HG02610 (cell line): Measurements from ENCODE around the gene POT1.
A peak's percentile ranks its signal among the peaks of the same experiment; 100 is the strongest.

Source experiments
- ATAC-seq: cut with Tn5 transposase; IDR thresholded peaks from one replicate; pipeline ENCODE4 v1.9.1; 2021; ENCODE audit warnings: mild to moderate bottlenecking, moderate library complexity; ENCODE audit not compliant: unreplicated experiment

The POT1 gene

GRCh38 chr7:124811341-124811740, 118.3 kb downstream of the POT1 start:
- no peak for ATAC-seq

- ATAC-seq: no peak
These were observed 119.0 kb downstream of the POT1 start for GRCh38 chr7:124810605-124811004.

- ATAC-seq: no peak
These were observed 121.4 kb downstream of the POT1 start for GRCh38 chr7:124808206-124808605.

GRCh38 chr7:124801330-124801895, 128.2 kb downstream of the POT1 start:
- no peak for ATAC-seq

GRCh38 chr7:124800386-124800785, 129.2 kb downstream of the POT1 start:
- no peak for ATAC-seq

- no peak for ATAC-seq
These were observed 130.2 kb downstream of the POT1 start for GRCh38 chr7:124799448-124799847.

- ATAC-seq: no peak
These were observed 132.9 kb downstream of the POT1 start for GRCh38 chr7:124796771-124797170.

GRCh38 chr7:124792696-124793095, 136.9 kb downstream of the POT1 start:
- no peak for ATAC-seq

- no peak for ATAC-seq
These were observed 137.6 kb downstream of the POT1 start for GRCh38 chr7:124792002-124792401.

GRCh38 chr7:124791426-124791825, 138.2 kb downstream of the POT1 start:
- ATAC-seq: no peak

GRCh38 chr7:124790645-124791044, 139.0 kb downstream of the POT1 start:
- no peak for ATAC-seq

- ATAC-seq: no peak
These were observed 143.6 kb downstream of the POT1 start for GRCh38 chr7:124785994-124786393.

- peak; percentile 68 for ATAC-seq
These were observed 144.5 kb downstream of the POT1 start for GRCh38 chr7:124784879-124785818.

- no peak for ATAC-seq
These were observed 146.4 kb downstream of the POT1 start for GRCh38 chr7:124783271-124783670.

- no peak for ATAC-seq
These were observed 147.5 kb downstream of the POT1 start for GRCh38 chr7:124781907-124782734.

GRCh38 chr7:124781418-124781817, 148.2 kb downstream of the POT1 start:
- ATAC-seq: no peak

GRCh38 chr7:124780608-124781007, 149.0 kb downstream of the POT1 start:
- no peak for ATAC-seq

- no peak for ATAC-seq
These were observed 149.6 kb downstream of the POT1 start for GRCh38 chr7:124780056-124780455.

- ATAC-seq: no peak
These were observed 150.0 kb downstream of the POT1 start for GRCh38 chr7:124779620-124780019.

GRCh38 chr7:124779194-124779593, 150.4 kb downstream of the POT1 start:
- no peak for ATAC-seq

GRCh38 chr7:124777268-124777667, 152.4 kb downstream of the POT1 start:
- ATAC-seq: no peak
